NCI-H748 (cell line): ENCODE measurements around the gene DERL3.

ENCODE experiments used
- DNase-seq: peaks from one replicate; lab custom pipeline; 2025; ENCODE audit not compliant: unreplicated experiment; lab: John Stamatoyannopoulos, UW

DERL3 gene

DNA sequence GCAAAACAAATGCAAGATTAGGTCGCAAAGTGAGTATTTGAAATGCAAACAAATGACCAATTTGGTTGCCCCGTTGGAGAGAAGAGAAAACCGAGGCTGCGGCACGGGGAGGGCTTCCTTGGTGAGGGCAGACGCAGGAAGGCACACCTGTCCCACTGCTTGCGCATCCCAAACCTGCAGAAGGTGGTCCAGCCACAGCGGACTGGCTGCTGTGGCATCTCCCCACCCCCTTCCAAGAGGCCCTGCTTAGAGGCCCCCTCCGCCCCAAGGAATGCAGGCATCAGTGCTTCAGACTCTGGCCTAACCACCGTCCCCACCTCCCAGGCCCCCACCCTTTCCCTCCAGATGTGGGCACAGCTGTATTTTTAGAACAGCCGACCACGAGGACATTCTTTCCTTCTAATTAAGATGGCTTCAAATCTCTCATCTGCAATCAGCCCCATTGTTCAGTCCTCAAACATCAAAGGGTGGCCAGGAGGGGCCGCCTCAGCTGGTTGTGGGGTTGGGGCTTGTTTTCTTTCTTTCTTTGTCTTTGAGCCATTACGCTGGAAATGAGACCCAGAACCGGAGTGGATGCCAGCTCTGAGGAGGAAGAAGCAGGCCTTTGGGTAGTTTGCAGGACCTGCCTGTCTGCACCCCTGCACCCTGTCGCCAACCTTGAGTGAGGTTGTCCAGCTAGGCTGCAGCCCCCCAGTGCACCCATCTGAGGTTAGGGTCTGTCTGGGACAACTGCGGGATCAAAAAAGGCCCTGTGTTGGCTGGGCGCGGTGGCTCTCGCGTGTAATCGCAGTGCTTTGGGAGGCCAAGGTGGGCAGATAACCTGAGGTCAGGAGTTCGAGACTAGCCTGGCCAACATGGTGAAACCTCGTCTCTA, 9.4 kb upstream of the DERL3 start:
- DNase-seq: no peak

DNA sequence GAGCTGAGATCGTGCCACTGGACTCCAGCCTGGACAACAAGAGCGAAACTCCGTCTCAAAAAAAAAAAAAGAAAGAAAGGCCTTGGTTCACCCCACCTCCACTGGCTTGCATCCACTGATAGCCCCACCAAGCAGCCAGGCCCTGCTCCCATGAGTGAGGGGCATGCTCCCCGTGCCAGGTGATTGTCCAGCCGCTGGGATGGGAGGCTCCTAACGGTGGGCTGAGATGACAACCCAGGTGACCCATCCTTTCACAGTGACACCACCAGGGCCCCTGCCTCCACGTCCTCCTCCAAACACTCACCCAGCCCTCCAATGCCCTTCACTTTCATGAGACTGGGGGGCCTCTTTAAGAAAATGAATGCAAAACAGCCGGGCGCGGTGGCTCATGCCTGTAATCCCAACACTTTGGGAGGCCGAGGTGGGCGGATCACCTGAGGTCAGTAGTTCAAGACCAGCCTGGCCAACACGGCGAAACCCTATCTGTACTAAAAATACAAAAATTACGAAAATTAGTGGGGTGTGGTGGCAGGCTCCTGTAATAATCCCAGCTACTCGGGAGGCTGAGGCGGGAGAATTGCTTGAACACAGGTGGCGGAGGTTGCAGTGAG, 8.6 kb upstream of the DERL3 start:
- DNase-seq: no peak

DNA sequence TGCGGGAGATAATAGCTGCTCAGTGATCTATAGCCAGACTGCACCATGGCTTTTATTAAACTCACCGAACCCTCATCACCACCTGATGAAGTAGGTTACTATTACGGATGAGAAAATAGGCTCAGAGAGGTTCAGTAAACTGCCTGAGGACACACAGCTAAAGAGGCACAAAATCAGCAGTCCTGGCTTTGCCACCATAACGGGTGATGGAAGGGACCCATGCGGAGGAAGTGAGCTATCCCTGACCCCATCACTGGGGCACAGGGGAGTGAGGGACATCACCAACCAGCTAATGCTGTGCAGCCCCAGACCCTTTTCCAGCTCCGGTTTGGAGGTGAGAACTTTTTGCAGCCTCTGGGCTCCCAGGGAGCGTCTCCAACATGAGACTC, 7.3 kb upstream of the DERL3 start:
- no peak for DNase-seq

DNA sequence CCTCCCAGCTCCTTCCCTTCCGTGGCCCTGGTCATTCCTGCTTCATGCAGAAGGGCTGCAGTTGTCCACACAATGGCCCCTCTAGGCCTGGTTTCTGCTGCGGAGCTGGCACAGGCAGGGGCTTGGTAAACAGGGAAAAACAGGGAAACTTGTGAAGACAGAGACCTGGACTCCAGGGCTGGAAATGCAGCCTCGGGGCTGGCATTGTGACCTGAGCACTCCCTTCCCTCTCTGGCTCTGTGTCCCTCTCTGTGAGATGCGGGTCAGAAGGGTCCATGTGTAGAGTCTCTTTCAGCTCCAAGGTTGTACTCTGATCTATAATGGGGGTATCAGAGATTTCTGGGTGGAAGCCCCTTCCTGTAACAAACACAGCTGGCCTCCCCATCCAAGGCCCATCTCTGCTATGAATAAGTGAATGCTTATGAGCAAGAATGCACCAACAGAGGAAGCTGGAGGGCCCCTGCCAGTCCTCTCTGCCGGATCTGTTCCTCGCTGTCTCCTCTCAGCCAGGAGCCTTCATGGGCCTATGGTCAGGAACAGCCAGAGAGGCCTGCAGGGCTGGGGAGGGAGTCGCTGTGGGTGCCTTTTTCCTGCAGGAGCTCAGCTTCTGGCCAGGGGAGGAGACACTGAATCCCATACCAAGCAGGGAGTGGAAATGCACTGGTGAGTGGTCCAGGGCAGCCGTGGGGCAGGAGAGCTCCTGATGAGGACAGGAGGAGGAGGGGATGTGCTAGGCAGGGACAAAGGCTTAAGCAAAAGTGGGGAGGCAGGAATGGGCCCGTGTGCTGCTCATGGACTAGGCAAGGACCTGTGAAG, 6.7 kb upstream of the DERL3 start:
- no peak for DNase-seq

DNA sequence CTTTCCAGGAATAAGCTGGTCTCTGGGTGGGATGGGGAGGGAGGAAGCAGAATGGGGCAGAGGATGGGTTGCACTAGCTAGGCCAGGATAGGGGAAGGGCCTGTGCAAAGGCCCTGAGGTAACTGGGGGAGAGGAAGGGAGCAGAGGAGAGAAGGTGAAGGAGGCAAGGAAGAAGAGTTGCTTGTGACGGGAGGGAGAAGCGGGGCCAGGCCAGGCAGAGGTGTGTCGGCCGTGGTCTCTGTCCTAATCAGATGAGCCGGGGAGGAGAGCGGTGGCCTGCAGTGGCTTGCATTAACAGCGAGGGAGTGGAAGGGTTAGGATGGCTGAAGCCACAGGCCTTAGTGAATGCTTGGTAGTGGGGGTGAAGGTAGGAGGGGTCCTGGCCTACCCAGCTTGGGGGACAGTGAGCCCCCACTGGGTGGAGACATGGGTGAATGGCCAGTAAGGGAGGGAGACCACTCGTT, 6.0 kb upstream of the DERL3 start:
- no peak for DNase-seq

DNA sequence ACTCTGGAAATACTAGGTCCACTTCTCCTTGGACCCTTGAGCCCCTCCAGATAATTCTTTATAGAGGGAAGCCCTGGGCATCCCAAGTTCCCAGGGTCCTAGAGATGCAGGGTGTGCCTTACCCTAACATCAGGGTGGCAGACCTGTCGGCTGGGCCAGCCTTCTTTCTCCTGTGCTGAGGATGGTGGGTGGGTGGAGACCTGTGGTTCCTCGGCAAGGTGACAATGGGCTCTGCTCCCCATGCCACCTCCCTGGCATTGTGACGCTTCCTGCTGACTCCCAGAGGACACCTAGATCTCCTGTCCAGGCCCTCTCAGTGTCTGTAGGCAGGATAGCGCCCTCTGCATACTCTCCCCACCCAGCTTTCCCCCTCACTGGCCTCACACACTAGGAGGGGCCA, 3.8 kb upstream of the DERL3 start:
- no peak for DNase-seq

DNA sequence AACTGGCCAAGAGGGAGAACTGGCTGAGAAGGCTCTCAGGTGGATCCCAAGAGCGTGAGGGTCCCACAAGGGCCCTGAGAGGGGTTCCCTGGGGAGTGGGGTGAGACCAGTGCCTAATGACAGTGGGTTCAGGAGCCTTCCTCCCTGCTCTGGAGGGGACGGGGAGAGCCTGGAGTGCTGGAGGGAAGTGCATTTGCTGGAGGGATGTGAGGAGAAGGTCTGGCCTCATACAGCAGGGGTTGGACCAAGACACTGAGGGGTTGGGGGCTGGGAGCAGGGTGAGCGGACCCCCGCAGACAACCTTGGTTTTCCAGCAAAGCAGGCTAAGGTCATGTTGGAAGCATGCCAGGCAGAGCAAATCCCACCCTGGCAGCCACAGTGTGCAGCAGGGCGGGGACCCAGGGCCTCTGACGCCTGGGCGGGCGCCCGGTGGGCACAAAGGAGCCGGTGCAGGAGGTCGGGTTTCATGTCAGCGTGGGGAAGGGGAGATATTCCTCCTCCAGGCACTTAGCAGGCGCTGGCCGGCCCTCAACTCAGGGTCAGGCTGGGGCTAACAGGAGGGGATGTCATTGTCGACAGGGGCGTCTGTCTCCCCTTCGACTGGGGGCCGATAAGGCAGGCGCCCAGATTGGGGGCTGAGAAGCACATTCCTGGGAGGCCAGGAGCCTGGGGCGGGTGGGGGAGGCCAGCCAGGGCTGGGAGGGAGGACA, 3.1 kb upstream of the DERL3 start:
- no peak for DNase-seq

DNA sequence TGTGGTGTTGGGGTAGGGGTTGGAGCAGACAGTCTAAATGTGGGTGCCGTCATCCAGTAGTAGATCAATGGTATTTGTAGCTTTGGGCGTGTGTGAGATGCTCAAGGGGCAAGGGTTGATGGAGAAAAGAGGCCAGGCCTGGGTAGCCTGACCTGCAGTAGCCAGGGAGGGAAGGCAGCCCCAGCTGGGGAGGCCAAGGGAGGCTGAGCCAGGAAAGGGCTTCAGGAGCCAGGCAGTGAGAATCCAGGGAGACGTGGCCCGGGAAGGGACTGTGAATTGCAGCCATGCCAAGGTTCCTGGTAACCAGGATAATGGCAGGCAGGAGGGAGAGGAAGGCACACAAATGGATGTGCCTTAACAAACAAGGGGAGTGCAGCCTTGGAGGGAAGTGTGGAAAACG, 2.5 kb upstream of the DERL3 start:
- no peak for DNase-seq

DNA sequence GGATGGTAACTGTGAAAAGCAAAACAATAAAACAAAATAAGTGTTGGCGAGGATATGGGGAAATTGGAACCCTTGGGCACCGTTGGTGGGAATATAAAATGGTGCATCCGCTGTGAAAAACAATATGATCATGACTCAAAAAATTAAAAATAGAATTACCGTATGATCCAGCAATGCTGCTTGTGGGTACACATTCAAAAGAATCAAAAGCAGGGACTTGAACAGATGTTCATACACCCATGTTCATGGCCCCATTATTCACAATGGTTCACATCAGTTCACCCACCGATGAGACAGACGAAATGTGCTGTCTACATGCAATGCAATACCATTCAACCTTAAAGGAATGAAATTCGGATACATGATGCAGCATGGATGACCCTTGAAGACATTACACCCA, 1.2 kb upstream of the DERL3 start:
- no peak for DNase-seq

DNA sequence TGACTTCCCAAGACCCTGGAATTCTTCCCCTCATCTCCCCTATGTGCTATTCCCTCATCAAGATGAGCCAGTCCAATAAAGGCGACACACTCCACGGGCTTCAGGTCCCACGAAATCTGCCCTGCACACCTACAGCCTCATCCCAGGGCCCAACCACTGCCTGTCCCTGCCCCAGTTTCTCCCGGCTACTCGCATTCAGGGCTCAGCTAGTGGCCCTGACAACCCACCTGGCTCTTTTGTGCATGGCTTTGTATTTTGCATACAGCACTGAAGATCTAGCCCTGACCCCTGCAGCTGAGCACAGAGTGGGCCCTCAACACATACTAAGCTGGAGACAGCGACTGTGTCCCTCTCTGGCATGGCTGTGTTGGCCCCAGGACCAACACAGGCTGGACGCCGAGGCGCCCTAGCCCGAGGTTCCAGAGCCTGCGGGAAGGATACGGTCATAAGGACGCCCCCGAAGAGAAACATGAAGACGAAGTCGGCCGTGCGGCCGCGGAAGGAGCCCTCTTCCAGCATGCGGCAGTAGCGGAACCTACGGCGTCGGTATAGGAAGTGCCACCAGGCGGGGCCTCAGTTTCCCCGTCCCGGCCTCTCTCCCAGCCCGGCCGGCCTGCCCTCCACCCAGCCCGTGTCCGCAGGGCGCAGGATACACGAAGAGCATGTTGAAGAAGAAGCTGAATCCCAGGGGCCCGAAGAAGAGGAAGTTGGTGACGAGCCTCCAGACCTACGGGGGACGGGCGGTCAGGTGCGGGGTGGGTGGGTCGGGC, 710 bp downstream of the DERL3 start:
- peak; percentile 29 for DNase-seq

DNA sequence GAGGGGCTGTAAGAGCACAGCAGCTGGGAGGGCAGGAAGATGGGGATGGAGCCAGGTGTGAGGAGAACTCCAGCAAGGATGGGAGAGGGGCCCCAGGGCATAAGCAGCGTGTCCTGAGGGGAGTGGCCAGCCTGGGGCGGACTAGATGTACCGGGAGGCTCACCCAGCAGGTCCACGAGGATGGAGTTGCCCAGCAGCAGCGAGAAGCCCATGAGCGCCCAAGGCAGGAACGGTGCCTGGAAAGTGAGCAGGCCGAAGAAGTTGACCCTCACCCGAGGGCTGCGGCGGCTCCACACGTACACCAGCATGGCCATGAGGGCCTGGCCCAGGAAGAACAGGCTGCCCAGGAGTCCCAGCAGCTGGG, 1.3 kb downstream of the DERL3 start:
- DNase-seq: peak; percentile 18

DNA sequence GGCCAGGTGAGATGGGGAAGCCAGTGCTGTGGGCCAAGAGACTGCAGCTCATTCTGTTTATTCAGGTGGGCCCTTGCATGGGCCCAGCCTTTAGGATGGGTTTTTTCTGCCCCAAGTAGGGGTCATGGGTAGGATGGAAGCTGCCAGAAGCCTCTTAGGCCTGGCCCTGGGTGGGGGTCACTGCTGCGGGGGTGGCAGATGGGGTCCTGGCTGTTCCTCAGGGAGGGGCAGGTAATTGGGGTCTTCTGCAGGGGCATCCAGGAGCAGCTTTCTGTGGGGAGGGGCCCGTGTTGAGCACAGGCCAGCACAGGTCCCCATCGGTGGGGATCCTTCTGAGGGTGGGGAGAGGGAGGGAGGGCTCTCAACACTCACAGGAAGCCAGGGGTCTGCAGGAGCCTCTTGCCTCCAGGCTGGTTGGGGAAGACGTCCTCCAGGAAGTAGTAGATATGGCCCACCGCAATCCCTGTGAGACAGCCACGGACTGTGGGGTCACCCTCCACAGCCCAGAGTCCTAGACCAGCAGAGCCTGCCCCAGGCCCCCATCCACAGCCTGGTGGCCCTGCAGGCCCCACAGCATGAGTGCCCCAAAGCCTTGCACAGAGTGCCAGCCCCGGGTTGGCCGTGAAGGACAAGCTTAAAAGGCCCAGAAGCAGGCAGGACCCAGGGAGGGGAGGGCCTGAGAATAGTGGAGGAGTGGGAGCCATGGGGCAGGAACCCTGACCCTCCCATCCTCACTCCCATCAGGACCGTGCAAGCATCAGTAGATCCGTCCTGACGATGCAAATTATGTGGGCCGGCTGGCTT, 1.9 kb downstream of the DERL3 start:
- DNase-seq: no peak

DNA sequence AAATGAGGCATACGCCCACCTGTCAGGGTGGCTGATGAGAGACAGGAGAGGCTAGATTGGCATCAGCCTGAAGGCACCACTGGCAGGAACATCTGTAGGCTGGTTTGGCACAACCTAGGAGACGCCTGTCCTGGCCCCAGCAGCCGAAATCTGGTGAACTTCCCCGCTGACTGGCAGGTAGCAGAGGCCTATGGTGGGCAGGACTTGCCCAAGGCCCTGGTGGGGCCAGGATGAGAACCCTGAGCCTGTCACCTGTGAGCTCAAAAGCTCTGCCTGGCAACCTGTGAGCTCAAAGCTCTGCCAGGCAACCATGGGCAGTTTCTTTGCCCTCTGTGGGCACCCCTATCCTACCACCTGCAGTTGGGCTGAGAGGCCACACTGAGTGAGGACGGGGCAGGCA, 2.5 kb downstream of the DERL3 start:
- no peak for DNase-seq

DNA sequence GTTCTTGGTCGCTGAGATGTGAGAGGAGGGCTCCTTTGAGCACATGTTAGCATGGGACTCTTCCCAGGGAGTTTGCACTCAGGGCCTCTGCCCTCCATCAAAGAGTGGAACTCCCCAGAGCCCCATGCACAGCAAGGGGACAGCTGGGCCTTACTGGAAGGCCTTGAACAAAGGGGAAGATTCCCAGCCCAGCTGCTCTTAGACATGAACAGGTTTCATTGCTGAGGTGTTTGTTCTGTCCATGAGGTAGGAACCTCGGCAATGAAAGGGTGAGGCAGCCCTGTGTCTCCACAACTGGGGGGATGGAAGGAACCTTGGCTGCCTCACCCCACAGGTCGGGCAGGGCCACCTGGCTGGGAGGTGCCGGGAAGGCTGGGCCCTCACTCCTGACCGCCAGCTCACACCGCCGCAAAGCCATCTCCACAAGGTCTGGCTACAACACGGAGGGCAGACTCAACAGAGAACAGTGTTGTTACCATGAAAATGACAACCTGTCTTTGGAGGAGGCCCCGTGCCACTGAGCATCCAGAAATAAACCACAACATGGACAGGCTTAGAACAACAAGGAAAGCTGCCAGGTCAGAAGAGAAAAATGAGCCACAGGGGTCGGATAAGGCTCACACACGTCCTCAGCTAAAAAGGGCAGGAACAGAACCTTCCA, 3.2 kb downstream of the DERL3 start:
- no peak for DNase-seq

DNA sequence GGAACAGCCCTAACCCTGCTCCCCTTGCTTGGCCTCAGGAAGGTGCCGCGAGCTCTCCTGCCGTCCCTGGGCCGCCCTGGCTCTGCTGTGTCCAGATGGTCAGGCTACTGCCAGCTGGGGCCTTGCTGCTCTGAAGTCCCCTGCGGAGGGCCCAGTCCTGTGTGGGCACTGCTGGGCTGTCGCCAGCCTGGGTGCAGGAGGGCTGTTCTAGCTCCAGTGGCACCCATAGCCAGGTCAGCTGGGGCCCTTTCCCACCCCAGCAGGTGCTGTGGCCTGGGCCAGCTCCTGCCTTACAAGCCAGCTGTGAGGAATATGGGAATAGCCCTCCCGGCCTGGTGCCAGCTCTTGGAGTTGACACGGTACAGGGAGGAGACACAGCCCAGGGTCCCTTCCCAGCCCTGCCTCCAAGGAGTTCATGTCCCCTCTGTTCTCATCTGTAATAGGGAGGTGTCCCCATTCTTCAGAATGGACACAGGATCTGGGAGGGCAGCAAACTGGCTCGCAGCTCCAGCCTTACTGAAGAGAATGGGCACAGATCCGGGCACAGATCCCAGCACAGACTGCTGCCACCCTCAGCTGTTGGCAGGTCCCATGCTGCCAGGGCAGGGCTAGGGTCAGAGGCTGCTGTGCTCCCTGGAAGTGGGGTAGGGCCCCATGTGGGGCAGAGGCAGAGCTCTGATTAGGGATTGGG, 3.9 kb downstream of the DERL3 start:
- DNase-seq: no peak

DNA sequence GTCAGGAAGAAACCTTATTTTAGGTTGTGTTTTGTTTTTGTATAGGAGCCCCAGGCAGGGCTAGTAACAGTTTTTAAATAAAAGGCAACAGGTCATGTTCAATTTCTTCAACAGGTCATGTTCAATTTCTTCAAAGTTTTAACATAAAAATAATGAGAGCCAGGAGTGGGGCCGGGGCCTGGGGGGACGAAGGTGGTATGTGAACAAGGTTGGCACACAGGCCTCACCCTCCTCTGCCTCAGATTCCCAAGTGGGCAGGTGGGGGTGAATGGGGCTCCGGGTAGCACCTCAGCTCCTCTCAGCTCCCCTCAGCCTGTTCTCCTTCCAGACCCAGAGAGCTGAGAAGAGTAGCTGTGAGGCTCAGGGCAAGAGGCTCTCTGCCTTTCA, 4.4 kb downstream of the DERL3 start:
- DNase-seq: no peak

DNA sequence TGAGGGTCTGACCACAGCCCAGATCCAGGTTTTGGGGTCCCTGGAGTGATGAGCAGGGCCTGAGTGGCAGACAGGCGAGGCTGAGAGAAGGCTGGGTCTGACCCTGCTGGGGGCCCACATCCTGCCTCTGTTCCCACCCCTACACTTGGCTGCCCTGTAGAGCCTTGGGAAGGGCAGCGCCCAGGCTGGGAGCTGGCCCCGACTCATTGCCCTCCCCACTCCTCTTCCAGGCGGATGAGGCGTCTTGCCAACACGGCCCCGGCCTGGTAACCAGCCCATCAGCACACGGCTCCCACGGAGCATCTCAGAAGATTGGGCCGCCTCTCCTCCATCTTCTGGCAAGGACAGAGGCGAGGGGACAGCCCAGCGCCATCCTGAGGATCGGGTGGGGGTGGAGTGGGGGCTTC, 4.9 kb downstream of the DERL3 start:
- no peak for DNase-seq

DNA sequence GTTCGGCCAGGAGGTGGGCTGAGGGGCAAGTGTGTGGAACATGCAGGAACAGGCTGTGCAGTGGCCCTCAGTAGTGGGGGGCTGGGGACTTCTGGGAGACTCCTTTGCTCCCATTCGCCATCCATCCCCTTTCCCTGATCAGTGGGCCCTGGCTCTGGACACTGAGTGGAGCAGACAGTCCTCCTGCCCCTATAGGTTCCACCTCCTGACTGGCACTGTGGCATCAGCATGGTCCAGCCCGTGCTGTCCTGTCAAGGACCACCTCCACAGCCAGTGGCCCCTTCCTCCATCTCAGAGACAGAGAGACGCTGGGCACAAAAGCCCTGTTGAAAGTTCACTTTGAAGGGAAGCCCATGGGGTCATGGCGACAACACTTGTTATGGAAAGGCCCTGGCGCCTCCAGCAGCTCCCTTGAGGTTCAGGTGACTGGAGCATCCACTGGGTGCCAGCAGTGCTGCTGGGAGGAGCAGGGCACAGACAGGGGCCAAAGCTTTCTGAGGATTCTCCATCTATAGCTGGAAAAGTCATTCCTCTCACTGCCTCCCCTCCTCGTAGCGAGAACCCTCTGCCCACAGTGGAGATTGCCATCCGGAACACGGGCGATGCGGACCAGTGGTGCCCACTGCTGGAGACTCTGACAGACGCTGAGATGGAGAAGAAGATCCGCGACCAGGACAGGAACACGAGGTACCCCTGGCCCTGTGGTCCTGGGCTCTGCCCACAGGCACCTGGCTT, 5.6 kb downstream of the DERL3 start:
- DNase-seq: no peak
